GM18507 (cell line): ENCODE results near the gene EFCAB8.

Experiments used
- DNase-seq: peaks from one replicate; pipeline ENCODE4 v3.0.0; 2011; ENCODE audit warnings: low read depth; ENCODE audit not compliant: insufficient read length; ENCODE audit errors: extremely low spot score
- FAIRE-seq: peaks from 2 replicates; lab custom pipeline; 2011; peaks lifted over from hg19 to GRCh38; lab: Jason Lieb, UNC

EFCAB8 gene

DNA sequence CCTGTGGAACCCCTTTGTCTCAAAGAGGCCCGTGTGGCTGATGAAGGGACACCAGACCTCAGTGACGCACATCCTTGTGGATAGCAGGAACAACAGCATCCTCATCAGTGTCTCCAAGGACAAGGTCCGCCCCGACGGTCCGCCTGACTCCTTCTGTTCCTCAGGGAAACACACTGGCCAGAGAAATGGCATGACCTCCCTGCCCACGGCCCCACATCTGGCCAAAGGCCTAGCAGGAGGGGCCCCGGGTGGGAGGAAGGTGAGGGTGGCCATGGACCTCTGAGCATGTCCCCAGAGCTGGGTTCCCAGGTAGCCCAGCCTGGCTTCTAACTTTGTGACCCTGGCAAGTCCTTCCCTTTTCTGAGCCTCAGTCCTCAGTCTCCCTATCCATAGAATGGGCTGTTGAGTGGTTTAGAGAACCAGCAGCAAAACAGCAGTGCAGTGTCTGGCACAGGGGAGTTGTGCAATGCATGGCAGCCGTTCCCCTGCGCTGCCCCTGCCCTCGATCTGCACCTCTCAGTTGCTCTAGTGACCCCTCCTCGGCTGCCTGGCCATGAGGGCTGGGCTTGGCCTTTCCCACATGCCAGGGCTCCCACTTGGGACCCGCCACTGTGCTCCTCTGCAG is 48.3 kb downstream of the EFCAB8 start:
- DNase-seq (no peak), FAIRE-seq (no peak)

DNA sequence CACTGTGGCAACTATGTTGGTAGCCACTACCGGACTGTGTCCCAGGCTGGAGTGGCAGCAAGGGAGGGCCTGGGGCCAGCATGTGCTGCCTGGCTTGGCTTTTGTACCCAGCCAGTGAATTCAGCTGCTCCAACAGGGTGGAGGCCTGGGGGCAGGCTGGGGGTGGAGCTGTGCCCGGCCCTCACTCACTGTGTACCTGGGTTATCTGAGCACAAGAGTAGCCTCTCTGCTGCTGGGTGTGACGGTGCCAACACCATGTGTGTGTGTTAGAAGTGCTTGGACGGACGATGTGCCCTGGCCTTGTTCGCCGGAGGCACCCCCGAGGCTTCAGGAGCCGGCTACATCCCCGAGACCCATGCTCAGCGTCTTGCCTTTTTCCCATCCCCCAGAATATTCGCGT is 49.2 kb downstream of the EFCAB8 start:
- FAIRE-seq = no peak
- no peak for DNase-seq

DNA sequence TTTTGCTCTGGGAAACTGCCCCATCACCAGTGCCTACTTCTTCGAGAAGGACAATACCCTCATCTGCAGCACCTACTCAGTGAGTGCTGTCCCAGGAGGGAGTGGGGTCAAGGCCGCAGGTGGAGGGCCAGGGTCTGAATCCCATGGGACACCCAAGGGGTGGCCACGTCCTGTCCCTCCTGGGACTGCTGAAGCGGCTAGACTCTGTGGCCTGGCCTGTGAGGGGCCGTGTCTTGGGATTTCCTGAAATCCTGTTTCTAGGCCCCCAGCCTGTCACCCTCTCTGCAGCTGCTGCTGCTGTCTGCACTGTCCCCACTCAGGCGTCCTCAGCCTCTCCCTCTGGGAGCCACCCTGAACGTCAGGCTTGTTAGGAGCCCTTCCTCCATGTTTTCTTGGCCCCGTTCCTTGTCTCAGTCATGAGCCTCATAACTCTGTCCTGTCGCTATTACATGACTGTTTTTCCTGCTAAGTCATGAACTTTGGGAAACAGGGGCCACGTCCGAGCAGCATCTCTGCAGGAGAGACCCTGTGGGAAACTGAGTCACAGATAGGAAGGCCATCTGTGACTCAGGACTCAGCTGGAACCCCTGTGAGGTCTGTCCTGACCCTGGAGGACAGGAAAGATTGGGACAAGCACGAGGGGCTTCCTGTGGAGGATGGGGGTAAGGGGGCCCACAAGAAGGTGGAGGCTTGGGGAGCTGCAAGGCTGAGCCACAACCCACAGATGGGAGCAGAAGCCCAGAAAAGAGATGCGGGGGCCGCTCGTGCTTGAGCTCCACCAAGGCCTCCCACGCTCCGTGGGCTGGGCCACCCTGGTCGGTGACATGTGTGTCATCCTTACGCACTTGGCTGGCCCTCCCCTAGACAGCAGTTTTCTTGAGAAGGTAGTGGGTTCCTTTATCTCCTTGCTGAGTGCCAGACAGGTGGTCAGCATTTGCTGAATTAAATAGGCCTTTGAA is 49.9 kb downstream of the EFCAB8 start:
- DNase-seq (no peak), FAIRE-seq (no peak)

DNA sequence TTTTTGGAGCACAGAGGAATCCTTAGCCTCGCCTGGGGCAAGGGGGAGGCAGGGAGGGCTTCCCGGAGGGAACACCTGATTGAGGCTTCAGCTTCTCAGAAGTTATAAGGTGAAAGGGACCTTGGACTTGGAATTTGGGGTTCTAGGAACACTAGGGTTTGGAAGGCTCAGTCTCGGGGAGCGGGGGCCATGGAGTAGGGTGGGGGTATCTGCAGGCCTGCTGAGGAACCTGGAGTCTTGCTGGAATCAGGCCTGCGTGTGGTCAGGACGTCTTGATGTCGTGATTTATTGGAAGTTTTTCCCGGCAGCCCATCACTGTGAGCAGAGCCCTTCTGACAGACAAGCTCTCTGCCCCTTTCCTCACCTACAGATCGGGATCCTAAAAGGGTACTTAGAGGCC is 50.7 kb downstream of the EFCAB8 start:
- DNase-seq = no peak
- no peak for FAIRE-seq

DNA sequence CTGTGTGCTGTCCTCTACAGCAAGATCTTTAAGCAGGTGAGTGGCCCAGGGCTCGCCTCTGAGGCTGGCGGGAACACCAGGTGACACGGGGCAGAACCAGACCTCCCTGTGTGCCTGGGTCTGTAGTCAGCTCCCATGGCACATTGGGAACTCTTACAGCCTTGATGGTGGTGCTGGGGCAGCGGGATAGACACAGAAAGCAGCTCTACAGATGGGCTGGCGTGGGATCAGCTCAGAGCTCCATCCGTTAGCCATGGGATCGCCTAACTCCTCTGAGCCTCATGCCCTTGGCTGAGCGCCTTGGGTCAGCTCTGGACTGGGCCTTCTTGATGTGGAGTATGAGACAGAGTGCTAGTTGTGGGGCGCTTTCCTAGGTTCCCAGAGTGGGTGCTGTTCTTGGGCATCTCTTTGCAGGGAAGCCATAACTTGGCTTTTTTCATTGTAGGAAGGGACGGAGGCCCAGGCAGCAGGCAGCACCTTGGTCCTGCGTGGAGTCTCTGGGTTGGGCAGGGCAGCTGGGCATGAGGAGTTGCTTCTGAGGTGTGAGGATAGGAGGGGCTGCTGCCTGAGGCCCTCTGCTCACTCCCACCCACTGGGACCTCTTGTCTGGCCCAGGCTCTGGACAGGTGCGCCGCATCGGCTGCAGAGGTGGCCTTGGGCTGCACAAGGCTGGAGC is 51.3 kb downstream of the EFCAB8 start:
- no peak for FAIRE-seq
- DNase-seq = no peak

DNA sequence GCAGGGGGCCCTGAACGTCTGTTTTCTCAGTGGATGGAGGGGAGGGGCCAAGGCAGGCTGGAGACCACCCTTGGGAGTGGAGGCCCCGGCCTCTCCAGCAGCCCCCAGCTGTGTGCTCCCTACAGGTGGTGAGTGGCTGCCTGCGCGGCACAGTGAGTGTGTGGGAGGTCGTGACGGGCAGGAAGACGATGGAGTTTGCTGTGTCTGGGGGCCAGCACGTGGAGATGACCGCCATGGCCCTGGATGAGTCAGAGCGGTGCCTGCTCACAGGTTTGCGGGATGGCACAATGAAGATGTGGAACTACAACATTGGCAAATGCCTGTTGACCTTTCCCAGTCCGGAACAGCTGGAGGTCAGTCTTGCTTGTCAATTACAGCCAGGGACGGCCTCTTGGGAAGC is 52.6 kb downstream of the EFCAB8 start:
- no peak for FAIRE-seq

DNA sequence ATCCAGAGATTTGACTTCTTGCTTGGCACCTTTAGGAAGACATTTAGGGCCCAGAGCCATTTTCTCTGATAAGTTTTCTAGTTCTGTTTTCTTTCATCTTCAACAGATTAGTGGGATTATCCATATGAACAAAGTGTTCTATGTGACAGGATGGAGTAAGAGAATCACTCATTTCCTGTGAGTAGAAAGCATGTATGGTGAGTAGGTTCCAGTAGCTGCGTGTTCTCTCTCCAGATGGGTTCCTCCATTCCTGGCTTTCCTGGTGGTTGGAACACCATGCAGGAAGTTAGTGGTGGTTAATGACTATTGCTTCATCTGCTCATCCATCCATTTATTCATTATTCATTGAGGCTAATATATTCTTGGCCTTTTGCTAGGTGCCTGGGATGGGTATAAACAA is 54.0 kb downstream of the EFCAB8 start:
- FAIRE-seq (no peak), DNase-seq (no peak)

More for the DNA sequence above, 52.6 kb downstream of the EFCAB8 start:
- DNase-seq = no peak

DNA sequence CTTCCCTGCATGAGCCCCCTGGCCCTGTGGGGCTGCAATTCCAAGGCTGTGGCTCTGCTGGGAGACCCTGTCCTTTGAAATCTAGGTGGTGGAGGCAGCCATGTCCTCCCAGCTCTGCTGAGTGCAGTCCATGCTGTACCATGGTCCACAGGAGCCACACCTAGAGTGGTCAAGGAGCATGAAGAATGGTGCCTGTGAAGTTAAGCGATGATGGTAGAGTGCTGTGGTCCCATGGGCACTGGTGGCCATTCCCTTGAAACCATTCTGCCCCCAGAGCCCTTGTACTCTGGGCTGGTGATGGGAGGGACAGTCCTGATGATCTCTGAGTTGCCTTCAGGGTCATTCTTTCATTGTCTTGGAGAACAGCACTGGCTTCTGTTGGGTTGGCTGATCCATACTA is 55.3 kb downstream of the EFCAB8 start:
- DNase-seq (no peak), FAIRE-seq (no peak)

DNA sequence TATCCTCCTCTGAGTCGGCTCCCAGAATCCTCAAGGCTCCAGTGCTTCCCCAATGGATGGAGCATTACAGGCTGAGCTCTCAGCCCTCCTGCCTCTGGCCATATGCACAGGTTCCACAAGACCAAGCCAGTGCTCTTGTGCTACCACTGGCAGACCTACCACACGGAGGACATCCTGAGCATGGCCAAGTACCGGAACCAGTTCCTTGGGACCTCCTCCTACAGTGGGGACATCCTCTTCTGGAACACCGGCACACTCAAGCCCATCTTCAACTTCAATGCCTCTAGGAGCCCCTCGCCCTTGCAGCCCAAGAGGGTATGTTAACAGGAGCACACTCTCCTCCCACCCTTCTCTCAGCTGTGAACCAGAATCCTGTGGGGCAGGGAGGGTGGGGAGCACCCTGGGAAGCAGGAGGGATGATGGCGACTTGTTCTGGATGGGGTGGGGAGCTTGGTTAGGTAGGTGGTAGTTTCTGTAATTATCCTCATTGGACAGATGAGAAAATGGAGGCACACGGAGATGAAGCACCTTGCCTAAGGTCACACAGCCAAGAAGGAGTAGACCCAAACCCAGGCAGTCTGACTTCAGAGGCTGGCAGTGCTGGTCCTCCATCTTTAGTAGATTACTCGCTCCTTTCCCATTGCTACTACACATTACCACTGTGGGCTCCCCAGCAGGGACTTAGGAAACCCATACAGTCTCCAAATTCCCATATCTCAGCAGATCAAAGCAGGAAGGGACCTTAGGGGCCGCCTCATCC is 58.6 kb downstream of the EFCAB8 start:
- FAIRE-seq = no peak
- DNase-seq = no peak

DNA sequence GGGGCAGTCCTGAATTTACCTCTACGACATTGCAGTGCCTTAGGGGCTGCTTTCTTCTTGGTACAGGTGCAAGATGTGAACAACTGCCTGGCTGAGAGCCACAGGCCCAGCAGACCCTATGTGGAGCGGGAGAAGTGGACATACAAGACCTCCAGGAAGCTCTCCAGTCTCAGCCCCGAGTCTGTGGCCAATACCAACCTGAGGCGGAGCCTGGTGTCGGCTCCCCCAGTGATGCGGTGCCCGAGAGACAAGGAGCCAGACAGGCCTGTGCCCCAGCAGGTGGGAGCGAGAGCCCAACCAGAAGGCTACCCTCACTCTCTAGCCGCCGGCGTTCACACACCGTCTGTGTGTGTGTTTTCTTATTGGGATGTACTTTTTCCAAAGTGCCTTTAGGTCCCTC is 59.6 kb downstream of the EFCAB8 start:
- FAIRE-seq (no peak), DNase-seq (no peak)

DNA sequence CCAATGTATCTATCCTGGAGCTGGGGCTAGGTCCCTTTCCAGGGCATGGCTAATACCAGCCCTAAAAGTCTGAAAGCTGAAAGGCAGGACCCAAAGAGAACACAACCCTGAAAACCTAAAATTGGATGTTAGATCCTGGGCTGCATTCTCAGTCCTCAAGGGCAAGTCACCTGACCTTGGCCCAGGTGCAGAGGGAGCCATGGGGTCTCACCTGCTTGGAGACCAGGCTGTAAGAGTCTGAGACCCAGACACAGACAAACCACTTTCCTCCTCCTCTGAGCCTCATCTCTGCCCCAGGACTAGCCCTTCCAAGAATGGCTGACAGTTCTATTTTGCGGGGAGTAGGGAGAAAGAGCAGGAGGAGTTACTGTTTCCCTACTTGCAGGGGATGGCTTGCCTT is 60.0 kb downstream of the EFCAB8 start:
- no peak for FAIRE-seq
- no peak for DNase-seq

DNA sequence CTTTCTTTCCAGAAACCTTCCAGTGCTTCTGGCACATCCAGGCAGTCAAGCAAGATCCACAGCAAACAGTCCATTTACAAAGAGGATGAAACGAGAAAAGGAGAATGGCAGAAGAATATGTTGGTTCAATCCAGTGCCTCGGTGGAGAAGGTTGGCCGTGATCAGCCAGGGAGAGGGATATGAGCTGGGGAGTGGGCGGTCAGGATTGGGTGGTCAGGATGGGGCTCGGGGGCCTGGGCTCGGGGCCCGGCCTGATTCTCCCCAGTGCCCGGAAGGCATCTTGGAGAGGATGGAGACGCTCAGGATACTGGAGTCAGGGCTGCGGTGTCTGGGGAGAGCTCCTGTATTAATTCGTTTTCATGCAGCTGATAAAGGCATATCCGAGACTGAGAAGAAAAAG is 61.3 kb downstream of the EFCAB8 start:
- FAIRE-seq = no peak

DNA sequence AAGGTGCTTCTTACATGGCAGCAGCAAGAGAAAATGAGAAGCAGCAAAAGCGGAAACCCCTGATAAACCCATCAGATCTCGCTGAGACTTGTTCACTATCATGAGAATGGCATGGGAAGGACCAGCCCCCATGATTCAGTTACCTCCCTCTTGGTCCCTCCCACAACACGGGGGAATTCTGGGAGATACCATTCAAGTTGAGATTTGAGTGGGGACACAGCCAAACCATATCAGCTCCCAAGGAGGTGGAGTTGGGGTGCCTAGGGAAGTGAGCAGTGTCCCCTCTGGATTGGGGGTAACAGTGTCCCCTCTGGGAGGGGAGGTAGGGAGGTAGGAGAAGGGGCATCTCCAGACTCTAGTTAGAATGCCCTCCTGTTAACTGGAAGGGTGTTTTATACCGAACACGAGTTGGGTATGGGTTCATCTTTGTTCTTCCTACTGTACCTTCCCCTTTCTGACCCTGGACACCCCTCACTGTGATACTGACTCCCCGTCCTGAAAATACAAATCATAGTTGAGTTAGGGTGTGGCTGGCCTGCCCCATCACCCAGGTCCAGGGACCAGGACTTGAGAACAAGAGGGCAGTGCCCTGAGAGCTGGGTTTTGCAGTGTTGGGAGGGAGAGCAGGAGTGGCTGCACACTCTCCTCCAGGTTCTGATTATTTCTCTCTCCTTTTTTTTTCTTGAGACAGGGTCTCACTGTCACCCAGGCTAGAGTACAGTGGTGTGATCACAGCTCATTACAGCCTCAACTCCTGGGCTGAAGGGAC is 62.0 kb downstream of the EFCAB8 start:
- FAIRE-seq = no peak
- DNase-seq = no peak

More for the DNA sequence above, 61.3 kb downstream of the EFCAB8 start:
- DNase-seq = no peak

DNA sequence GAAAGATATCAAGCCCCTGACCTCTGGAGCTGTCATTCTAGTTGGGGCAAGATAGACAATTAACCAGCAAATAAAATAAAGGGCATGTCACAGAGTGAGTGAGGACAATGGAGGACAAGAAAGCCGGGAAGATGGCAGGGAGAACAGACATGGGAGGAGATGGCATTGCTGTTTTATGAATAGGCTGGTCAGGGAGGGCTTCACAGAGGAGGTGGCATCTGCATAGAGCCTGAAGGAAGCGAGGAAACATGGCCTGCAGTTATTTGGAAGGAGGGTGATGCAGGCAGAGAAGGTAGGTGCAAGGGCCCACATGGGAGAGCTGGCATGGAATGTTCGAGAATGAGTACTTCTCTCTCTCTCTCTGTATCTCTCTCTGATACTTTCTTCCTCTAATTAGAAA is 63.7 kb downstream of the EFCAB8 start:
- FAIRE-seq (no peak), DNase-seq (no peak)

DNA sequence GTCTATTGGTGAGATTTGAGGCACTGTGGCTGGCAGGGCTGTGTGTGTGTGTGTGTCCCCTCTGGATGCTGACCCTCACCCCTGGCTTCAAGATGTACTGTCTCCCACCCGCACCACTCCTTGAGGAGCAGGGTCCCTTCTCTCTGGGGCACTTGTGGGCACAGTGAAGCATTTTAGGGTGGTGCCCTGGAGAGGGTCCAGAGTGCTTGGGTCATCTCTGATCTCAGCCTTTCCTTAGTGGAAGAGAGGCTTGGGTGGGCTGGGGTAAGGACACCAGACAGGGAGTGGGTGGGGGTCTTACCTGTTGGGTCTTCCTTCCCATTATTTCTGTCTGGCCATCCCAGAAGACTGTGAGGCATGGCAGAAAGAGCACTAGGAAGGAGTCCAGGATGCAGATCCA is 66.1 kb downstream of the EFCAB8 start:
- no peak for FAIRE-seq
- no peak for DNase-seq

DNA sequence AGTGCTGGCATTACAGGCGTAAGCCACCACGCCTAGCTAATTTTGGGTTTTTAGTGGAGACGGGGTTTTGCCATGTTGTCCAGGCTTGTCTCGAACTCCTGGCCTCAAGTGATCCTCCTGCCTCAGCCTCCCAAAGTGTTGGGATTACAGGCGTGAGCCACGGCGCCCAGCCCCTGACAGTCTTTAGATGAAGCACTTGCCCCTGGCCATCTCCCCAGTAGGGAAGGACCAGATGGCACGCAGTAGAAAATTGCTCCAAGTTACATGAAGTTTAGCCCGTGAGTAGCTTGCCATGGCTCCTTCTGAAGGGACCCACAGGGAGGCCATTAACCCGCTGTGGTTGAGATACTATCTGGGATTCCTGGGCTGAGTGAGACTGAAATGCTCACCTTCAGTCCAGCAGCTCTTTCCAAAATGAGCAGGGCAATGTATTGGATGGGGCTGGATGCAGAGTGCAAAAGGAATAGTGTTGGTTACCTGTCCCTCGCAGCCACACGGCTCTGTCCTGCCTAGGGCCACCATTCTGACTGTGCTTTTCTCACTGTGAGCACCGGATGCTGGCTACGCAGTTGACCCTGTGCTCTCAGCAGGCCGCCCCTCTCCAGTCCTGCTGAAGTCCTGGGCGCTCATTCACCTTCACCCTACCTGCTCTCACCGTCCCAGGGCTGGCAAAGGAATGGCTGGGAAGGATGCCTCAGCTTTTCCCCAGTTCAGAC is 66.9 kb downstream of the EFCAB8 start:
- FAIRE-seq = no peak
- no peak for DNase-seq

DNA sequence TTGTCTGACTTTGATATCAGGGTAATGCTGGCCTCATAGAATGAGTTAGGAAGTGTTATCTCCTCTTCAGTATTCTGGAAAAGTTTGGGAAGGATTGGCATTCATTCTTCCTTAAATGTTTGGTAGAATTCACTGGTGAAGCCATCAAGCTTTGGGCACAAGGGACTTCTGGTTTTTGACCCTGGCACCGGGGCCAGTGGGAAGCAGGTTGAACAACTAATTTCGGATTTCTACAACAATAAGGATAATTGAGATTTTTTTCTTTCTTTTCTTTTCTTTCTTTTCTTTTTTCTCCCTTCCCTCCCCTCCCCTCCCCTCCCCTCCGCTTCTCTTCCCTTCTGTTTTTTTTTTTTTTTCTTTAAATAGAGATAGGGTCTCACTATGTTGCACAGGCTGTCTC is 70.4 kb downstream of the EFCAB8 start:
- no peak for DNase-seq
- no peak for FAIRE-seq

DNA sequence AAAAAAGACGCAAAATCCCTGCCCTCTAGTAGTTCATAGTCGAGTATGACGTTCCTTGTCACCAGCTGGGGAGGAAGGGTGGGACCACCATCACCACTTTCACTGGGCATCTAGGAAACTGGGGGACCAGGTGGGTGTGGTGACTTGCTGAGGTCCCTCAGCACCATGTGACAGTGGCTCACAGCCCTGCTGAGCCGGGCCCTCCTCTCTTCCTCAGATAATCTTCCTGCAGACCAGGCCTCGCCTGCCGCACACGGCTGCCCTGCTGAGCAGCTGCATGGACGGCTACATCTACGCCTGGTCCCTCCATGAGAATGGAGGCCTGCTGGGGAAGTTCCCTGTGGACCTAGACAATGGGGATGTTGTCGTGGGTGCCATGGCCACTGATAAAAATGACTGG is 71.5 kb downstream of the EFCAB8 start:
- no peak for FAIRE-seq
- no peak for DNase-seq

DNA sequence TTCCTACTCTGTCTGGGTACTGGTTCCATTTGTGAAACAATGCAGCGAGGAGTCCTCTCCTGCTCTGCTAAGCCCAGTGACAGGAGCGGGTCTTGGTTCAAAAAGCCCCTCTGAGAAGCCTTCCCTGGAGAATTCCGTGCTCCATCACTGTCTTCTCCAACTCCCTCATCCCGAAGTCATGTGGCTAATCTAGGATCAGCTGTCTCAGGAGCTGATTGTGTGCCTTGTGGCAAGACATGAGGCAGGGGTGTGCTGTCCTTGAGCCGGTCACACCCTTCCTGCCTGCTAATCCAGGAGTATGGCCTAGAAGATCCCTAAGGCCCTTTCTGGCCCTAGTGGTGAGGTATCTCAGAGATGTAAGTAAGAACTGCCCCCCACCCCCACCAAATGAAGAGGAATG is 72.0 kb downstream of the EFCAB8 start:
- no peak for FAIRE-seq
- DNase-seq = no peak
